22Rv1 (cell line): Measurements from ENCODE around the gene SLC1A7.

Experiments used
- CTCF ChIP-seq: fragments of 450-650 bp; IDR thresholded peaks from 2 replicates; pipeline ENCODE4 v1.5.1; 2017; ENCODE audit warnings: mild to moderate bottlenecking
- ZFX ChIP-seq: fragments of 450-650 bp; IDR thresholded peaks from 2 replicates; pipeline ENCODE4 v1.6.1; 2017; ENCODE audit warnings: antibody characterized with exemption, borderline replicate concordance

- TF ChIP-seq CTCF (no peak), ZFX (no peak)
Observed at GRCh38 chr1:53046930-53047329, 95.5 kb downstream of the SLC1A7 start.
